Endodermal cell (in vitro differentiated cells): Measurements from ENCODE around the gene PRKG2. TPM values are rescaled to one million over a fixed set of nuclear protein-coding genes. Genes with fewer than 3 reads are reported as not detected.
"Not testable (repeated sequence)": the region's sequence is repeated elsewhere in the genome, so short reads cannot be mapped to it uniquely, and the experiment has no call there.

Experiments
- DNase-seq: peaks from one replicate; pipeline ENCODE4 v3.0.0-alpha.2; 2017
- H3K27ac ChIP-seq: 2 replicates; pipeline ENCODE4 v1.5.1; 2013; ENCODE audit warnings: mild to moderate bottlenecking, low read depth, low read length, moderate library complexity
- H3K27me3 ChIP-seq: 2 replicates; pipeline ENCODE4 v1.6.1; 2013; ENCODE audit warnings: mild to moderate bottlenecking, low read length, moderate library complexity; ENCODE audit not compliant: insufficient read depth, control insufficient read depth, poor library complexity, severe bottlenecking
- H3K36me3 ChIP-seq: 2 replicates; pipeline ENCODE4 v1.7.0; 2013; ENCODE audit warnings: mild to moderate bottlenecking, low read length, moderate library complexity; ENCODE audit not compliant: control insufficient read depth, insufficient read depth
- H3K4me1 ChIP-seq: one replicate; pipeline ENCODE4 v1.7.0; 2013; ENCODE audit warnings: low read length; ENCODE audit not compliant: control insufficient read depth, insufficient read depth
- H3K4me3 ChIP-seq: 2 replicates; pipeline ENCODE4 v1.5.1; 2013; ENCODE audit warnings: mild to moderate bottlenecking, low read length, moderate library complexity
- H3K9ac ChIP-seq: 2 replicates; pipeline ENCODE4 v1.6.1; 2013; ENCODE audit warnings: mild to moderate bottlenecking, low read length, moderate library complexity; ENCODE audit not compliant: poor library complexity, severe bottlenecking; ENCODE audit errors: extremely low read depth
- H3K9me3 ChIP-seq: 2 replicates; pipeline ENCODE4 v1.6.1; 2013; ENCODE audit warnings: mild to moderate bottlenecking, low read length, moderate library complexity; ENCODE audit not compliant: control insufficient read depth
- H3K27ac Mint-ChIP-seq: 2 replicates; pipeline ENCODE4 v1.8.0; 2020; ENCODE audit warnings: mixed read lengths
- H3K27me3 Mint-ChIP-seq: 2 replicates; pipeline ENCODE4 v1.8.0; 2021; ENCODE audit warnings: mild to moderate bottlenecking, mixed read lengths; ENCODE audit not compliant: insufficient read depth
- H3K36me3 Mint-ChIP-seq: 2 replicates; pipeline ENCODE4 v1.8.0; 2020; ENCODE audit warnings: low read depth, mixed read lengths
- H3K4me1 Mint-ChIP-seq: 2 replicates; pipeline ENCODE4 v1.8.0; 2020; ENCODE audit warnings: mixed read lengths
- H3K4me3 Mint-ChIP-seq: 2 replicates; pipeline ENCODE4 v1.8.0; 2020; ENCODE audit warnings: mild to moderate bottlenecking, moderate library complexity, mixed read lengths
- H3K9me3 Mint-ChIP-seq: 2 replicates; pipeline ENCODE4 v1.8.0; 2020; ENCODE audit warnings: mild to moderate bottlenecking, mixed read lengths
- CTCF ChIP-seq: fragments of 200-600 bp; sonication (generic); conservative IDR thresholded peaks from 2 replicates; pipeline ENCODE4 v1.5.0; 2021; ENCODE audit warnings: antibody characterized with exemption, mild to moderate bottlenecking
- WGBS, 2 experiments: methylation state at CpG; one replicate each; pipeline versions ENCODE4 v1.1.5 to v1.1.7; 2013; ENCODE audit warnings: missing lambda C conversion rate in 2 of 2, mixed read lengths in 1 of 2; ENCODE audit not compliant: insufficient coverage in 1 of 2, insufficient read length in 1 of 2; 5-methylcytosine and 5-hydroxymethylcytosine counted together
- total RNA-seq, 2 donors: library from RNA; stranded (reverse); fragmentation: NEBNext Ultra II Directional in 1 of 2; extraction: Animal tissue kit (Norgen Biotek cat#: 25700) in 1 of 2; gene quantifications; 2 replicates in 1 of 2; 3 replicates in 1 of 2; pipeline ENCODE4 v1.2.1, GENCODE V29; 2021

The PRKG2 gene
- total RNA-seq, 2 donors from 2014 or later, result 1.3 to 2.4 TPM

GRCh38 chr4:81227968-81228367, 12.9 kb upstream of the PRKG2 start:
- Histone ChIP-seq H3K27ac (no peak overlapping the region), H3K9me3 (peaks cover 18% of the 10 kb centered on the region), H3K9ac (no peak overlapping the region), H3K36me3 (no peaks in the 10 kb centered on the region), H3K27me3 (no peaks in the 10 kb centered on the region), H3K4me1 (no peaks in the 10 kb centered on the region), H3K4me3 (no peak overlapping the region)
- no peak for DNase-seq
- no peak for TF ChIP-seq CTCF
- Mint-ChIP-seq H3K36me3 (peaks cover 6% of the 10 kb centered on the region), H3K27me3 (peaks cover 87% of the 10 kb centered on the region), H3K4me1 (no peaks in the 10 kb centered on the region), H3K9me3 (peaks cover 25% of the 10 kb centered on the region), H3K4me3 (no peak overlapping the region), H3K27ac (no peak overlapping the region)
- WGBS, 2 experiments, result 72 to 75% methylated on average over 5 to 6 of the region's 6 CpGs

- H3K4me3 ChIP-seq, result no peak overlapping the region
- Mint-ChIP-seq H3K27ac (no peak overlapping the region), H3K36me3 (peaks cover 5% of the 10 kb centered on the region), H3K27me3 (peaks cover 85% of the 10 kb centered on the region), H3K4me3 (no peak overlapping the region), H3K9me3 (peaks cover 22% of the 10 kb centered on the region), H3K4me1 (no peaks in the 10 kb centered on the region)
- H3K36me3 ChIP-seq, result no peaks in the 10 kb centered on the region
- TF ChIP-seq CTCF, result no peak
- no peak for DNase-seq
- no peak overlapping the region for H3K27ac ChIP-seq
- H3K27me3 ChIP-seq, result no peaks in the 10 kb centered on the region
- H3K9ac ChIP-seq, result no peak overlapping the region
- H3K9me3 ChIP-seq, result peaks cover 18% of the 10 kb centered on the region
- 86 to 96% methylated on average over 4 of the region's 4 CpGs for WGBS, 2 experiments
- H3K4me1 ChIP-seq, result no peaks in the 10 kb centered on the region
Observed at GRCh38 chr4:81227138-81227537, 12.1 kb upstream of the PRKG2 start.

GRCh38 chr4:81225252-81225651, 10.2 kb upstream of the PRKG2 start:
- H3K4me3 ChIP-seq, result no peak overlapping the region
- TF ChIP-seq CTCF, result no peak
- no peak for DNase-seq
- H3K36me3 ChIP-seq, result no peaks in the 10 kb centered on the region
- H3K27me3 ChIP-seq, result no peaks in the 10 kb centered on the region
- Mint-ChIP-seq H3K27ac (no peak overlapping the region), H3K4me1 (no peaks in the 10 kb centered on the region), H3K4me3 (no peak overlapping the region), H3K9me3 (peaks cover 3% of the 10 kb centered on the region), H3K36me3 (no peaks in the 10 kb centered on the region), H3K27me3 (peaks cover 71% of the 10 kb centered on the region)
- H3K9me3 ChIP-seq, result peaks cover under 1% of the 10 kb centered on the region
- no peaks in the 10 kb centered on the region for H3K4me1 ChIP-seq
- H3K9ac ChIP-seq, result no peak overlapping the region
- no peak overlapping the region for H3K27ac ChIP-seq
- WGBS, 2 experiments, result 76 to 84% methylated on average over 2 of the region's 2 CpGs

- not testable (repeated sequence) for H3K36me3 Mint-ChIP-seq
Observed at GRCh38 chr4:81222082-81222472, 7.1 kb upstream of the PRKG2 start.

More at GRCh38 chr4:81222082-81222472, 7.1 kb upstream of the PRKG2 start:
- not testable (repeated sequence) for H3K4me1 Mint-ChIP-seq, H3K27ac ChIP-seq, H3K36me3 ChIP-seq, H3K9me3 Mint-ChIP-seq, H3K9me3 ChIP-seq, H3K4me3 Mint-ChIP-seq, H3K4me3 ChIP-seq, H3K4me1 ChIP-seq, H3K27ac Mint-ChIP-seq, DNase-seq, H3K9ac ChIP-seq
- H3K27me3 Mint-ChIP-seq, result peaks cover 76% of the 10 kb centered on the region
- peaks cover 15% of the 10 kb centered on the region for H3K27me3 ChIP-seq
